Chondrocyte (in vitro differentiated cells): ENCODE data around the gene GSTK1. TPM values are rescaled to one million over a fixed set of nuclear protein-coding genes. Genes with fewer than 3 reads are reported as not detected.

Experiments
- DNase-seq: peaks from one replicate; pipeline ENCODE4 v3.0.0; 2021; ENCODE audit warnings: mixed read lengths, low spot score
- H3K27ac Mint-ChIP-seq: one replicate; pipeline ENCODE4 v1.8.0; 2021; ENCODE audit warnings: mild to moderate bottlenecking, moderate library complexity, mixed read lengths; ENCODE audit not compliant: unreplicated experiment
- H3K27me3 Mint-ChIP-seq: 2 replicates; pipeline ENCODE4 v1.8.0; 2021; ENCODE audit warnings: low read depth, mixed read lengths
- H3K36me3 Mint-ChIP-seq: 2 replicates; pipeline ENCODE4 v1.8.0; 2021; ENCODE audit warnings: low read depth, mixed read lengths
- H3K4me1 Mint-ChIP-seq: 2 replicates; pipeline ENCODE4 v1.8.0; 2021; ENCODE audit warnings: low read depth, mild to moderate bottlenecking, mixed read lengths
- H3K4me3 Mint-ChIP-seq: one replicate; pipeline ENCODE4 v1.8.0; 2021; ENCODE audit warnings: mild to moderate bottlenecking, moderate library complexity, mixed read lengths; ENCODE audit not compliant: unreplicated experiment
- H3K9me3 Mint-ChIP-seq: 2 replicates; pipeline ENCODE4 v1.8.0; 2021; ENCODE audit warnings: low read depth, mixed read lengths
- CTCF ChIP-seq: fragments of 200-600 bp; sonication (generic); IDR thresholded peaks from 2 replicates; pipeline ENCODE4 v1.5.0; 2021; ENCODE audit warnings: antibody characterized with exemption, mild to moderate bottlenecking, moderate library complexity
- total RNA-seq: library from RNA; stranded (reverse); gene quantifications from 3 replicates; pipeline ENCODE4 v1.2.1, GENCODE V29; 2021

GSTK1 gene
- total RNA-seq, 1 donor from 2014 or later: 70.1 TPM

GRCh38 chr7:143296686-143297085 is 33.4 kb downstream of the GSTK1 start:
- TF ChIP-seq CTCF: no peak
- Mint-ChIP-seq H3K4me3 (no peak overlapping the region), H3K9me3 (no peaks in the 10 kb centered on the region), H3K36me3 (peaks cover 46% of the 10 kb centered on the region), H3K27me3 (no peaks in the 10 kb centered on the region), H3K4me1 (peaks cover 24% of the 10 kb centered on the region), H3K27ac (no peak overlapping the region)
- DNase-seq: no peak

GRCh38 chr7:143299346-143299745 is 36.1 kb downstream of the GSTK1 start:
- no peaks in the 10 kb centered on the region for H3K9me3 Mint-ChIP-seq
- peaks cover 47% of the 10 kb centered on the region for H3K36me3 Mint-ChIP-seq
- DNase-seq: no peak
- peaks cover 24% of the 10 kb centered on the region for H3K4me1 Mint-ChIP-seq
- H3K27ac Mint-ChIP-seq: no peak overlapping the region
- TF ChIP-seq CTCF: no peak
- H3K4me3 Mint-ChIP-seq: no peak overlapping the region
- H3K27me3 Mint-ChIP-seq: no peaks in the 10 kb centered on the region

- TF ChIP-seq CTCF: peak; percentile 72
- H3K27me3 Mint-ChIP-seq: no peaks in the 10 kb centered on the region
- no peaks in the 10 kb centered on the region for H3K9me3 Mint-ChIP-seq
- no peak overlapping the region for H3K27ac Mint-ChIP-seq
- peaks cover 24% of the 10 kb centered on the region for H3K4me1 Mint-ChIP-seq
- no peak for DNase-seq
- H3K4me3 Mint-ChIP-seq: no peak overlapping the region
- H3K36me3 Mint-ChIP-seq: peaks cover 47% of the 10 kb centered on the region
Observed at GRCh38 chr7:143299840-143300239, 36.6 kb downstream of the GSTK1 start.

GRCh38 chr7:143300959-143301935 is 38.0 kb downstream of the GSTK1 start:
- Mint-ChIP-seq H3K4me1 (peaks cover 13% of the 10 kb centered on the region), H3K36me3 (peaks cover 53% of the 10 kb centered on the region), H3K27me3 (no peaks in the 10 kb centered on the region), H3K4me3 (no peak overlapping the region), H3K9me3 (no peaks in the 10 kb centered on the region), H3K27ac (no peak overlapping the region)
- TF ChIP-seq CTCF: no peak
- DNase-seq: no peak

GRCh38 chr7:143303733-143304132 is 40.5 kb downstream of the GSTK1 start:
- no peak for TF ChIP-seq CTCF
- no peak overlapping the region for H3K27ac Mint-ChIP-seq
- no peaks in the 10 kb centered on the region for H3K9me3 Mint-ChIP-seq
- DNase-seq: no peak
- peaks cover 69% of the 10 kb centered on the region for H3K36me3 Mint-ChIP-seq
- H3K4me3 Mint-ChIP-seq: no peak overlapping the region
- H3K27me3 Mint-ChIP-seq: no peaks in the 10 kb centered on the region
- H3K4me1 Mint-ChIP-seq: peaks cover 3% of the 10 kb centered on the region
